DMS 273 treated with DMSO at 0.1 percent for 48 hours (cell line): ENCODE results near the gene NAP1L4.

Source experiments
- DNase-seq: peaks from one replicate; lab custom pipeline; 2025; lab: John Stamatoyannopoulos, UW

The NAP1L4 gene

GRCh38 chr11:2992997-2993325, 832 bp upstream of the NAP1L4 start:
- DNase-seq, result no peak

- no peak for DNase-seq
Measured at GRCh38 chr11:2991452-2992233, 486 bp downstream of the NAP1L4 start.

- DNase-seq, result no peak
Measured at GRCh38 chr11:2990617-2991451, 1.3 kb downstream of the NAP1L4 start.

- DNase-seq, result no peak
Measured at GRCh38 chr11:2989551-2989950, 2.6 kb downstream of the NAP1L4 start.

GRCh38 chr11:2989006-2989405, 3.1 kb downstream of the NAP1L4 start:
- no peak for DNase-seq

GRCh38 chr11:2987881-2988861, 4.0 kb downstream of the NAP1L4 start:
- no peak for DNase-seq

GRCh38 chr11:2983908-2984307, 8.2 kb downstream of the NAP1L4 start:
- DNase-seq, result no peak

GRCh38 chr11:2982214-2982613, 9.9 kb downstream of the NAP1L4 start:
- DNase-seq, result no peak

GRCh38 chr11:2981130-2981529, 11.0 kb downstream of the NAP1L4 start:
- no peak for DNase-seq

GRCh38 chr11:2980168-2980840, 11.8 kb downstream of the NAP1L4 start:
- DNase-seq, result no peak

GRCh38 chr11:2977113-2977512, 15.0 kb downstream of the NAP1L4 start:
- DNase-seq, result no peak

- DNase-seq, result no peak
Measured at GRCh38 chr11:2976294-2977063, 15.7 kb downstream of the NAP1L4 start.

- DNase-seq, result no peak
Measured at GRCh38 chr11:2975594-2975993, 16.5 kb downstream of the NAP1L4 start.

- no peak for DNase-seq
Measured at GRCh38 chr11:2974272-2974671, 17.9 kb downstream of the NAP1L4 start.

GRCh38 chr11:2968341-2968900, 23.7 kb downstream of the NAP1L4 start:
- no peak for DNase-seq

GRCh38 chr11:2964782-2965181, 27.3 kb downstream of the NAP1L4 start:
- DNase-seq, result no peak

GRCh38 chr11:2963761-2964160, 28.4 kb downstream of the NAP1L4 start:
- no peak for DNase-seq

- DNase-seq, result no peak
Measured at GRCh38 chr11:2963112-2963754, 28.9 kb downstream of the NAP1L4 start.

- no peak for DNase-seq
Measured at GRCh38 chr11:2961080-2961479, 31.0 kb downstream of the NAP1L4 start.

GRCh38 chr11:2960139-2960538, 32.0 kb downstream of the NAP1L4 start:
- DNase-seq, result no peak
